ENCODE measurements around the gene DPY19L1.
"Not testable (repeated sequence)": the region's sequence is repeated elsewhere in the genome, so short reads cannot be mapped to it uniquely, and the experiment has no call there.

The DPY19L1 gene

DNA sequence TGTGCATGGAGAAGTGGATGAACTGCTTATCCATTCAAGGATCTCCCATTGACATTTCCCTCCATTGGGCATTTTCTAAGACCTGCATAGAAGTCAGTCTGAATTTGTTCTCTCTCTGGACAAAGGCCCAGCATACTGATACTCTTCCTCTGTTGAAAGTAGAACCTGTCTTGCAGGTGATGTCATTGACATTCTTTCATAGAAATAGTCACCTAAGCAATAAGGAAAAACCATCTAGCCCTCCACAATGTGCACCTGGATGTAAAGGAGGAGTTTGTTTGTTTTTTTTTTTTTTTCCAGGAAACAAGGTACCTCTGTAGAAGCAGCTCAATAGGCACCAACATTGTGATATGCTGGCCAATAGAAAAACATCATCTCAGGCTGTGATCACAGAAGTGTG, 150.4 kb downstream of the DPY19L1 start:
- DNase-seq (ENCODE audit: low spot score), result no peak
- TF ChIP-seq, protein P1, sequence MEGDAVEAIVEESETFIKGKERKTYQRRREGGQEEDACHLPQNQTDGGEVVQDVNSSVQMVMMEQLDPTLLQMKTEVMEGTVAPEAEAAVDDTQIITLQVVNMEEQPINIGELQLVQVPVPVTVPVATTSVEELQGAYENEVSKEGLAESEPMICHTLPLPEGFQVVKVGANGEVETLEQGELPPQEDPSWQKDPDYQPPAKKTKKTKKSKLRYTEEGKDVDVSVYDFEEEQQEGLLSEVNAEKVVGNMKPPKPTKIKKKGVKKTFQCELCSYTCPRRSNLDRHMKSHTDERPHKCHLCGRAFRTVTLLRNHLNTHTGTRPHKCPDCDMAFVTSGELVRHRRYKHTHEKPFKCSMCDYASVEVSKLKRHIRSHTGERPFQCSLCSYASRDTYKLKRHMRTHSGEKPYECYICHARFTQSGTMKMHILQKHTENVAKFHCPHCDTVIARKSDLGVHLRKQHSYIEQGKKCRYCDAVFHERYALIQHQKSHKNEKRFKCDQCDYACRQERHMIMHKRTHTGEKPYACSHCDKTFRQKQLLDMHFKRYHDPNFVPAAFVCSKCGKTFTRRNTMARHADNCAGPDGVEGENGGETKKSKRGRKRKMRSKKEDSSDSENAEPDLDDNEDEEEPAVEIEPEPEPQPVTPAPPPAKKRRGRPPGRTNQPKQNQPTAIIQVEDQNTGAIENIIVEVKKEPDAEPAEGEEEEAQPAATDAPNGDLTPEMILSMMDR (IDR thresholded peaks at IDR 0.05; ENCODE audit: extremely low read depth, missing control alignments), result no peak

DNA sequence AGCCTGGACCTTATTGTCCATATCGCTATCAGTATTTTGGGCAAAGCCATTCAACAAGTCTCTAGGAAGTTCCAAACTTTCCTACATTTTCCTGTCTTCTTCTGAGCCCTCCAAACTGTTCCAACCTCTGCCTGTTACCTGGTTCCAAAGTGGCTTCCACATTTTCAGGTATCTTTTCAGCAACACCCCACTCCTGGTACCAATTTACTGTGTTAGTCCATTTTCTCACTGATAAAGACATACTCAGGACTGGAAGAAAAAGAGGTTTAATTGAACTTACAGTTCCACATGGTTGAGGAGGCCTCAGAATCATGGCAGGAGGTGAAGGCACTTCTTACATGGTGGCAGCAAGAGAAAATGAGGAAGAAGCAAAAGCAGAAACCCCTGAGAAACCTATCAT, 153.4 kb downstream of the DPY19L1 start:
- not testable (repeated sequence) for DNase-seq (ENCODE audit: low spot score)

DNA sequence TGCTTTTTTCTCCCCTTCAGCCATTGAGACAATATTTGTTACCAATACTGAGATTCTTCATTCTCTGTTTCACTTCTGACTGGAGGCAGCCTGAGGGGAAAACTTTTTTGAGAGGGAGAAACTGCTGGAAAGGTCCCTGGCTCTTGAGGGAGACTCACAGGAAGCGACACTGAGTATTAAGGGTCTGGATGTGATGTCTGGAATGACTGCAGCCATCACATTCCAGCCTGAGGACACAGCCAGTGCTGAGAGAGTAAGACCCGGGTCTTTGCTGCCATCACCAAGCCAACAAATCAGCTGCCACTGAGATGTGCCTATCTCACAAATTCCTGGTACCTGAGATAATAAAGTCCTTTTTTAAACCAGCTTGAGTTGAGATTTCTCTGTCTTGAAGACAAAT, 157.4 kb downstream of the DPY19L1 start:
- TF ChIP-seq, protein P1 (IDR thresholded peaks at IDR 0.05; ENCODE audit: extremely low read depth, missing control alignments), result no peak
- DNase-seq (ENCODE audit: low spot score), result no peak

DNA sequence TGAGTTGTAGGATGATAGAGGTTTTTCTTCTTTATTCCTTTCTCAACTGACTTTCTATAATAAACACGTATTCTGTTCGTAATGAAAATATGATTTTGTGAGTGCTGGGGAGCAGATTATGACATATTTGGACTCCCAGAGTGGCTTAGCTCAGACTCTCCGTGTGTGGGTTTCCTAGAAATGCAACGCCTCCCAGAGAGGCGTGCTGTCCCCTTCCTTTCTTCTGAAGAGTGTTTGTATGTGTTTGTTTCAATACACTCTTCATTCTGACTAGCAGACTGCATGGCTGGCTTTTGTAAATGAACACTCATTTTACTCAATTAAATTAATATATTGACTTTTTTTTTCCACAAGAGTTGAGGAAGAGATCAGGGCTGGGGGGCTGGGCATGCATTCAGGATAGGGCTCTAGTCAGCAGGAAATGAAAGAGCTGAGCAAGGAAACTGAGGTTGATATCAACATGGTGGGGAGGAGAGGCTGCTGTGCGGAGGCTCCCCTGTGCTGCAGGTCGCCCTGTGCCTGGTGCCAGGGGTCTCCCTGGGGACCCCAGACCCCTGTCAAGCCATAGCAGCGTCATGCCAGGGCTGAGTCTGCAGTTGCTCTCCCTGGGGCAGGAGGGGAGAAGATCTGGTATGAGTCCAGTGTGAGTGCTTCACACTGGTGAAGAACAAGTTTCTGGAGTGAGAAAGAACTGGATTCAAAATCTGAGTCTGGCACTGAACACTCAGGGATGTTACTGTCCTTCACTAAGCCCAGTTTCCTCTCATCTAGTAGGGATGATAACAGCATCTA, 158.1 kb downstream of the DPY19L1 start:
- DNase-seq (ENCODE audit: low spot score), result not testable (repeated sequence)

All from GM20000 (cell line).